22Rv1 (cell line): ENCODE results near the gene GOLGA8K.
"Not testable (repeated sequence)": the region's sequence is repeated elsewhere in the genome, so short reads cannot be mapped to it uniquely, and the experiment has no call there.

Source experiments
- CTCF ChIP-seq: fragments of 450-650 bp; IDR thresholded peaks from 2 replicates; pipeline ENCODE4 v1.5.1; 2017; ENCODE audit warnings: mild to moderate bottlenecking
- ZFX ChIP-seq: fragments of 450-650 bp; IDR thresholded peaks from 2 replicates; pipeline ENCODE4 v1.6.1; 2017; ENCODE audit warnings: antibody characterized with exemption, borderline replicate concordance

GRCh38 chr15:32407903-32408302, 4.8 kb upstream of the GOLGA8K start:
- TF ChIP-seq CTCF, ZFX: not testable (repeated sequence)
